GM12878 (cell line): Measurements from ENCODE around the gene MPZL3. TPM values are rescaled to one million over a fixed set of nuclear protein-coding genes. Genes with fewer than 3 reads are reported as not detected.

ENCODE experiments used
- ATAC-seq: fragments of 200-7000 bp; cut with Tn5 transposase; 3 replicates; pipeline ENCODE4 v1.9.1; 2020; ENCODE audit warnings: mild to moderate bottlenecking, moderate library complexity
- BruUV-seq: library from RNA; stranded (reverse); fragments of 400-500 nt; replicated peaks from 2 replicates; lab custom pipeline; 2021; lab: Mats Ljungman, UMichigan
- CTCF ChIA-PET: fragments of 300-600 bp; sonication (Branson Sonifier 250); formaldehyde crosslinking; extraction: SDS; loops from one replicate; lab custom pipeline; 2021; ENCODE audit warnings: inconsistent platforms; lab: Yijun Ruan, JAX
- POLR2A ChIA-PET: fragments of 350-600 bp; formaldehyde crosslinking; extraction: SDS; loops from one replicate; lab custom pipeline; 2021; ENCODE audit warnings: inconsistent platforms; lab: Charles Lee
- RAD21 ChIA-PET: fragments of 300-600 bp; sonication (Branson Sonifier 250); formaldehyde crosslinking; loops from one replicate; lab custom pipeline; 2023; ENCODE audit warnings: antibody characterized with exemption; ENCODE audit not compliant: unreplicated experiment; lab: Charles Lee
- SMC1A ChIA-PET: fragments of 300-600 bp; sonication (Branson Sonifier 250); formaldehyde crosslinking; loops from one replicate; lab custom pipeline; 2023; ENCODE audit not compliant: unreplicated experiment, uncharacterized antibody; lab: Charles Lee
- DNase-seq: peaks from one replicate; pipeline ENCODE4 v3.0.0-alpha.2; 2011; ENCODE audit warnings: low read depth, low spot score
- FAIRE-seq: peaks from 3 replicates; lab custom pipeline; 2011; peaks lifted over from hg19 to GRCh38; lab: Jason Lieb, UNC
- H2AFZ ChIP-seq: 2 replicates; pipeline ENCODE4 v1.6.0; 2011; ENCODE audit warnings: low read depth, low read length, control low read depth; ENCODE audit not compliant: control insufficient read depth
- H3K27ac ChIP-seq: 2 replicates; pipeline ENCODE4 v1.5.1; 2011; ENCODE audit warnings: control low read depth; ENCODE audit not compliant: control insufficient read depth, insufficient read depth
- H3K27me3 ChIP-seq, 2 experiments: replicated peaks in 1 of 2; 2 replicates each; pipeline versions ENCODE4 v1.6.0 to v1.6.1; 2011; ENCODE audit warnings: low read length in 1 of 2; ENCODE audit not compliant: control insufficient read depth in 2 of 2, insufficient read depth in 2 of 2
- H3K36me3 ChIP-seq, 2 experiments: 2 replicates each; pipeline ENCODE4 v1.5.1; 2011; ENCODE audit warnings: low read length in 1 of 2; ENCODE audit not compliant: control insufficient read depth in 2 of 2, insufficient read depth in 2 of 2
- H3K4me1 ChIP-seq: 2 replicates; pipeline ENCODE4 v1.6.1; 2011; ENCODE audit warnings: mild to moderate bottlenecking, low read length, moderate library complexity, mixed read lengths; ENCODE audit not compliant: control insufficient read depth, insufficient read depth
- H3K4me2 ChIP-seq: 2 replicates; pipeline ENCODE4 v1.6.0; 2011; ENCODE audit warnings: control low read depth; ENCODE audit not compliant: control insufficient read depth, insufficient read depth
- H3K4me3 ChIP-seq: fragments of 200-600 bp; sonication (generic); 2 replicates; pipeline ENCODE4 v1.5.1; 2016
- H3K79me2 ChIP-seq: 2 replicates; pipeline ENCODE4 v1.6.0; 2011; ENCODE audit warnings: low read length; ENCODE audit not compliant: control insufficient read depth, insufficient read depth
- H3K9ac ChIP-seq: 2 replicates; pipeline ENCODE4 v1.8.0; 2011; ENCODE audit warnings: low read length, control low read depth, mixed read lengths; ENCODE audit not compliant: control insufficient read depth, insufficient read depth
- H3K9me3 ChIP-seq: replicated peaks from 3 replicates; pipeline ENCODE4 v1.5.1; 2011; ENCODE audit warnings: mild to moderate bottlenecking, low read length; ENCODE audit not compliant: control insufficient read depth, insufficient read depth
- H4K20me1 ChIP-seq: 2 replicates; pipeline ENCODE4 v1.6.0; 2011; ENCODE audit not compliant: control insufficient read depth, insufficient read depth
- BMI1 ChIP-seq: fragments of 450-650 bp; IDR thresholded peaks from 2 replicates; pipeline ENCODE4 v1.6.1; 2016; ENCODE audit warnings: mild to moderate bottlenecking, moderate library complexity, borderline replicate concordance
- NKRF ChIP-seq: fragments of 450-650 bp; conservative IDR thresholded peaks from 2 replicates; pipeline ENCODE4 v1.6.1; 2017; ENCODE audit warnings: mild to moderate bottlenecking, moderate library complexity
- SUPT20H ChIP-seq: IDR thresholded peaks from 2 replicates; pipeline ENCODE4 v1.6.1; 2011; ENCODE audit warnings: low read depth, mild to moderate bottlenecking, low read length, moderate library complexity, borderline replicate concordance; ENCODE audit not compliant: control insufficient read depth
- SUZ12 ChIP-seq: fragments of 200-600 bp; sonication (generic); IDR thresholded peaks from one replicate; pipeline ENCODE4 v1.6.1; 2018; ENCODE audit warnings: antibody characterized with exemption, mild to moderate bottlenecking; ENCODE audit not compliant: unreplicated experiment
- USF1 ChIP-seq: IDR thresholded peaks from 2 replicates; pipeline ENCODE4 v1.6.1; 2011; ENCODE audit warnings: borderline replicate concordance, low read depth, mild to moderate bottlenecking, moderate library complexity, mixed read lengths, low read length; ENCODE audit not compliant: insufficient read depth; ENCODE audit errors: extremely low read length
- ZNF384 ChIP-seq: IDR thresholded peaks from 2 replicates; pipeline ENCODE4 v1.6.1; 2012; ENCODE audit warnings: low read depth, mild to moderate bottlenecking, low read length, improper control_type of control experiment, borderline replicate concordance
- WGBS: methylation state at CpG from one replicate; pipeline ENCODE4 v1.1.6; 2016; ENCODE audit warnings: low lambda C conversion rate; ENCODE audit not compliant: insufficient replicate concordance, insufficient coverage; ENCODE audit errors: missing lambda C conversion rate; 5-methylcytosine and 5-hydroxymethylcytosine counted together
- in situ Hi-C: fragments of 300-500 bp; cut with MboI; formaldehyde crosslinking; loops from 9 replicates; pipeline ENCODE4 v1.14.3; 2018; ENCODE audit warnings: mixed read lengths
- intact Hi-C: fragments of 100-400 bp; cut with micrococcal nuclease; formaldehyde crosslinking; loops from one replicate; pipeline ENCODE4 v1.14.2; 2022; ENCODE audit not compliant: unreplicated experiment
- polyA plus RNA-seq, 11 experiments: library from polyadenylated mRNA; depleted of rRNA in 4 of 11; unstranded in 6 of 11; stranded (reverse) in 5 of 11; fragments of >200 nt; fragmentation: Nextera tagmentation in 4 of 11; fragmentation: Illumina TruSeq in 1 of 11; extraction: Ambion mirVana in 4 of 11; extraction: Trizol in 1 of 11; gene quantifications; 1 replicate in 1 of 11; 2 replicates in 10 of 11; pipeline versions ENCODE4 v1.2.1 to v1.2.3, GENCODE V29; 2011 to 2016; ENCODE audit warnings: inconsistent platforms in 2 of 11, missing spikeins in 2 of 11, low read depth in 1 of 11
- total RNA-seq, 4 experiments: library from RNA; depleted of rRNA in 3 of 4; stranded (reverse); fragments of >200 nt in 3 of 4; fragmentation: Illumina TruSeq in 1 of 4; extraction: Trizol in 1 of 4; gene quantifications; 2 replicates each; pipeline versions ENCODE4 v1.2.1 to v1.2.3, GENCODE V29; 2013 to 2021
- TF ChIP-seq, protein P1 (sequence below): fragments of 150-350 bp; IDR thresholded peaks from 2 replicates; pipeline ENCODE4 v1.6.1; 2014; ENCODE audit warnings: mild to moderate bottlenecking, low read depth, low read length

Gene MPZL3
- total and polyA plus RNA-seq, 10 of the 15 experiments (the other 5 are each of a cell fraction or from before 2014, with no cell fraction given), result 2.1 to 7.5 (median 6.2) TPM

DNA sequence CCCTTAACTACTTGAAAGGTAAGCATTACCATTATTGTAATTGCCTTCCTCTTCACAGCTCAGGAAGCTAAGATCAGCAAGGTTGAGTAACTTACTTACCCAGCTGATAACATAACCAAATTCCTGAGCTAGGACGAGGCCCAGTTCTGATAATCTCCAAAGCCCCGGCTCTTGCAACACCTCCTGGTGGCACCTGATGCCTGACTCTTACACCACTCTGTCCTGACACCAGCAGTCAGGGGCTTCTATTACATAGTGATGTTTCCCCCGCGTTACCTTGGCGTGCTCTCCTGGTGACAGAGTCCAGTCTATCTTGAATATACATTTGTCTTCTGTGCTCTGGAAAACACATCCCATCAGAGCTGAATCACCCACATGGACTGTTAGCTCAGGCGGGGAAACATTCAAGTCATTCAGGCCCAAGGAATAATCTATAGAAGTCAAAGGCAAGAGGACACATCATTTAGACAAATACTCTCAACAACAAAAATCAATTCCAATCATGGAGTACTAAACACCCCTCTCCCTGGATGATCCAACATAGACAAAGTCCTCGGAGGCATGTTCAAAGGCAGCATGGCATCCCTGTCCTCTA lies 39.9 kb downstream of the MPZL3 start (continued):
- TF ChIP-seq USF1 (no peak), SUZ12 (no peak), NKRF (no peak), SUPT20H (no peak), BMI1 (no peak)

DNA sequence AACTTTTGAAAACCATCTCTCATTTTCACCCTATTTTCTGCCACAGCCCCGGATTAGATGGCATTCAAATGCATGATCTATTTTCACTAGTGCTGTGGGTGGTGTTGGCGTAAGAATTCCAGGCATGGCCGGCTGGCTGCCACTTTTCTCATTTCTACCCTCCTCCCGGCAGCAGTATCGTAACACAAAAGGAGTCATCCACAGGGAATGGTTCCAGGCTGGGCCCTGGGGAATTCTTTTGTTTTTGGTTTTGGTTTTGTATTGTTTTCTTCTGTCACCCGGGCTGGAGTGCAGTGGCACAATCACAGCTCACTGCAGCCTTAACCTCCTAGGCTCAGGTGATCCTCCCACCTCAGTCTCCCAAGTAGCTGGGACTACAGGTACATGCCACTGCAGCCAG lies 41.2 kb downstream of the MPZL3 start:
- FAIRE-seq (no peak), DNase-seq (no peak), ATAC-seq (no peak)
- in situ Hi-C loops (no loop called here), intact Hi-C loops (no loop called here)
- no TSS peak for BruUV-seq
- CTCF ChIA-PET, result interaction anchor here (0.6 to 6.9 kb wide), 10 partner anchors 8 to 277 kb away, joined by 3 to 62 read pairs (median 6); partner anchors contain the start of gene JAML
- Histone ChIP-seq H3K4me3 (no peak overlapping the region), H3K27ac (no peak overlapping the region), H3K4me2 (no peak overlapping the region), H3K79me2 (no peaks in the 10 kb centered on the region), H3K27me3 (no peaks in the 10 kb centered on the region), H4K20me1 (no peaks in the 10 kb centered on the region), H3K9me3 (no peaks in the 10 kb centered on the region; the same call in 2 of the 3 replicates), H3K9ac (no peak overlapping the region), H3K36me3 (no peaks in the 10 kb centered on the region), H3K4me1 (peaks cover 29% of the 10 kb centered on the region), H2AFZ (no peak overlapping the region)
- WGBS, result 38% methylated on average over 6 of the region's 6 CpGs
- no peak for TF ChIP-seq ZNF384
- TF ChIP-seq, protein P1, sequence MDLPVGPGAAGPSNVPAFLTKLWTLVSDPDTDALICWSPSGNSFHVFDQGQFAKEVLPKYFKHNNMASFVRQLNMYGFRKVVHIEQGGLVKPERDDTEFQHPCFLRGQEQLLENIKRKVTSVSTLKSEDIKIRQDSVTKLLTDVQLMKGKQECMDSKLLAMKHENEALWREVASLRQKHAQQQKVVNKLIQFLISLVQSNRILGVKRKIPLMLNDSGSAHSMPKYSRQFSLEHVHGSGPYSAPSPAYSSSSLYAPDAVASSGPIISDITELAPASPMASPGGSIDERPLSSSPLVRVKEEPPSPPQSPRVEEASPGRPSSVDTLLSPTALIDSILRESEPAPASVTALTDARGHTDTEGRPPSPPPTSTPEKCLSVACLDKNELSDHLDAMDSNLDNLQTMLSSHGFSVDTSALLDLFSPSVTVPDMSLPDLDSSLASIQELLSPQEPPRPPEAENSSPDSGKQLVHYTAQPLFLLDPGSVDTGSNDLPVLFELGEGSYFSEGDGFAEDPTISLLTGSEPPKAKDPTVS, result no peak
- SMC1A ChIA-PET, result interaction anchor here (1.0 to 3.4 kb wide), 9 partner anchors 9 to 482 kb away, joined by 3 to 17 read pairs (median 3); no protein-coding TSS in a partner anchor
- POLR2A ChIA-PET, result interaction anchor here (0.6 to 1.7 kb wide), 2 partner anchors 35 to 41 kb away, joined by 3 to 4 read pairs; partner anchors contain the start of gene MPZL3
- RAD21 ChIA-PET, result interaction anchor here (0.7 to 1.5 kb wide), 5 partner anchors 9 to 77 kb away, joined by 3 to 6 read pairs (median 3); partner anchors contain the start of gene JAML
